ENCODE results near the gene TRIO.

Gene TRIO

GRCh38 chr5:14366763-14367162 is 223.6 kb downstream of the TRIO start:
- Histone ChIP-seq H2BK15ac (replicated peaks; ENCODE audit: low read depth) (no peak overlapping the region), H3K4me2 (ENCODE audit: low read length) (no peak overlapping the region), H3K36me3 (ENCODE audit: control insufficient read depth, insufficient read depth, low read length) (peaks cover 22% of the 10 kb centered on the region), H3K4me3 (ENCODE audit: low read length) (no peak overlapping the region), H3K9ac (ENCODE audit: low read length) (no peak overlapping the region), H3K79me1 (ENCODE audit: low read length) (peaks cover 2% of the 10 kb centered on the region), H2AK5ac (ENCODE audit: low read length) (no peak overlapping the region), H4K8ac (ENCODE audit: low read depth, low read length) (no peak overlapping the region), H3K23ac (ENCODE audit: low read length) (no peak overlapping the region), H4K5ac (ENCODE audit: low read length) (no peak overlapping the region), H3K18ac (ENCODE audit: low read length) (no peak overlapping the region), H3K4me1 (ENCODE audit: control insufficient read depth, low read depth, low read length) (no peaks in the 10 kb centered on the region), H3K27me3 (ENCODE audit: insufficient read depth, low read length, poor library complexity) (no peaks in the 10 kb centered on the region), H3K79me2 (ENCODE audit: control insufficient read depth, insufficient read depth, low read length) (no peaks in the 10 kb centered on the region), H2BK120ac (ENCODE audit: low read depth, low read length) (no peak overlapping the region), H3K27ac (ENCODE audit: low read depth, low read length) (no peak overlapping the region), H2BK5ac (ENCODE audit: low read length) (no peak overlapping the region), H3K56ac (ENCODE audit: low read length) (no peak overlapping the region), H3K4ac (ENCODE audit: low read depth, low read length) (no peak overlapping the region)
- no peak for DNase-seq
- WGBS (ENCODE audit: extremely low coverage, insufficient coverage, low lambda C conversion rate) = no CpG with 5 or more reads among the region's 10 CpGs

- H3K56ac ChIP-seq (ENCODE audit: low read length) = no peak overlapping the region
- no peak overlapping the region for H3K23ac ChIP-seq (ENCODE audit: low read length)
- DNase-seq = no peak
- H3K27ac ChIP-seq (ENCODE audit: low read depth, low read length) = no peak overlapping the region
- H3K18ac ChIP-seq (ENCODE audit: low read length) = no peak overlapping the region
- H3K4me2 ChIP-seq (ENCODE audit: low read length) = no peak overlapping the region
- no peak overlapping the region for H2AK5ac ChIP-seq (ENCODE audit: low read length)
- H4K8ac ChIP-seq (ENCODE audit: low read depth, low read length) = no peak overlapping the region
- WGBS (ENCODE audit: extremely low coverage, insufficient coverage, low lambda C conversion rate) = no CpG with 5 or more reads among the region's 3 CpGs
- H2BK5ac ChIP-seq (ENCODE audit: low read length) = no peak overlapping the region
- H3K36me3 ChIP-seq (ENCODE audit: control insufficient read depth, insufficient read depth, low read length) = peaks cover 22% of the 10 kb centered on the region
- H3K79me1 ChIP-seq (ENCODE audit: low read length) = peaks cover 2% of the 10 kb centered on the region
- no peak overlapping the region for H3K9ac ChIP-seq (ENCODE audit: low read length)
- H2BK120ac ChIP-seq (ENCODE audit: low read depth, low read length) = no peak overlapping the region
- H3K4me1 ChIP-seq (ENCODE audit: control insufficient read depth, low read depth, low read length) = no peaks in the 10 kb centered on the region
- H3K4me3 ChIP-seq (ENCODE audit: low read length) = no peak overlapping the region
- H3K79me2 ChIP-seq (ENCODE audit: control insufficient read depth, insufficient read depth, low read length) = no peaks in the 10 kb centered on the region
- H3K4ac ChIP-seq (ENCODE audit: low read depth, low read length) = no peak overlapping the region
- no peak overlapping the region for H2BK15ac ChIP-seq (replicated peaks; ENCODE audit: low read depth)
- no peaks in the 10 kb centered on the region for H3K27me3 ChIP-seq (ENCODE audit: insufficient read depth, low read length, poor library complexity)
- no peak overlapping the region for H4K5ac ChIP-seq (ENCODE audit: low read length)
Measured at GRCh38 chr5:14367364-14367763, 224.2 kb downstream of the TRIO start.

GRCh38 chr5:14369780-14370179 is 226.6 kb downstream of the TRIO start:
- no peak overlapping the region for H3K18ac ChIP-seq (ENCODE audit: low read length)
- peaks cover 2% of the 10 kb centered on the region for H3K79me1 ChIP-seq (ENCODE audit: low read length)
- H3K56ac ChIP-seq (ENCODE audit: low read length) = no peak overlapping the region
- H2BK120ac ChIP-seq (ENCODE audit: low read depth, low read length) = no peak overlapping the region
- H3K4me1 ChIP-seq (ENCODE audit: control insufficient read depth, low read depth, low read length) = peaks cover 2% of the 10 kb centered on the region
- H3K79me2 ChIP-seq (ENCODE audit: control insufficient read depth, insufficient read depth, low read length) = no peaks in the 10 kb centered on the region
- DNase-seq = no peak
- H3K4me2 ChIP-seq (ENCODE audit: low read length) = no peak overlapping the region
- no peak overlapping the region for H2AK5ac ChIP-seq (ENCODE audit: low read length)
- H4K8ac ChIP-seq (ENCODE audit: low read depth, low read length) = no peak overlapping the region
- no peaks in the 10 kb centered on the region for H3K27me3 ChIP-seq (ENCODE audit: insufficient read depth, low read length, poor library complexity)
- H3K27ac ChIP-seq (ENCODE audit: low read depth, low read length) = no peak overlapping the region
- no peak overlapping the region for H2BK5ac ChIP-seq (ENCODE audit: low read length)
- peaks cover 23% of the 10 kb centered on the region for H3K36me3 ChIP-seq (ENCODE audit: control insufficient read depth, insufficient read depth, low read length)
- no peak overlapping the region for H3K4ac ChIP-seq (ENCODE audit: low read depth, low read length)
- H4K5ac ChIP-seq (ENCODE audit: low read length) = no peak overlapping the region
- H3K4me3 ChIP-seq (ENCODE audit: low read length) = no peak overlapping the region
- no peak overlapping the region for H3K9ac ChIP-seq (ENCODE audit: low read length)
- no CpG with 5 or more reads among the region's 6 CpGs for WGBS (ENCODE audit: extremely low coverage, insufficient coverage, low lambda C conversion rate)
- H2BK15ac ChIP-seq (replicated peaks; ENCODE audit: low read depth) = no peak overlapping the region
- H3K23ac ChIP-seq (ENCODE audit: low read length) = no peak overlapping the region

GRCh38 chr5:14370386-14370785 is 227.2 kb downstream of the TRIO start:
- no peak overlapping the region for H3K23ac ChIP-seq (ENCODE audit: low read length)
- H3K4me2 ChIP-seq (ENCODE audit: low read length) = no peak overlapping the region
- H3K79me2 ChIP-seq (ENCODE audit: control insufficient read depth, insufficient read depth, low read length) = no peaks in the 10 kb centered on the region
- H2BK120ac ChIP-seq (ENCODE audit: low read depth, low read length) = no peak overlapping the region
- no peak overlapping the region for H3K27ac ChIP-seq (ENCODE audit: low read depth, low read length)
- H4K5ac ChIP-seq (ENCODE audit: low read length) = no peak overlapping the region
- no peak overlapping the region for H2BK15ac ChIP-seq (replicated peaks; ENCODE audit: low read depth)
- no peak overlapping the region for H3K9ac ChIP-seq (ENCODE audit: low read length)
- no peak overlapping the region for H3K18ac ChIP-seq (ENCODE audit: low read length)
- no peak overlapping the region for H2BK5ac ChIP-seq (ENCODE audit: low read length)
- no peak overlapping the region for H3K4ac ChIP-seq (ENCODE audit: low read depth, low read length)
- no CpG with 5 or more reads among the region's 5 CpGs for WGBS (ENCODE audit: extremely low coverage, insufficient coverage, low lambda C conversion rate)
- H3K27me3 ChIP-seq (ENCODE audit: insufficient read depth, low read length, poor library complexity) = no peaks in the 10 kb centered on the region
- no peaks in the 10 kb centered on the region for H3K79me1 ChIP-seq (ENCODE audit: low read length)
- H3K4me3 ChIP-seq (ENCODE audit: low read length) = no peak overlapping the region
- H2AK5ac ChIP-seq (ENCODE audit: low read length) = no peak overlapping the region
- H3K4me1 ChIP-seq (ENCODE audit: control insufficient read depth, low read depth, low read length) = peaks cover 2% of the 10 kb centered on the region
- H3K56ac ChIP-seq (ENCODE audit: low read length) = no peak overlapping the region
- no peak overlapping the region for H4K8ac ChIP-seq (ENCODE audit: low read depth, low read length)
- no peak for DNase-seq
- H3K36me3 ChIP-seq (ENCODE audit: control insufficient read depth, insufficient read depth, low read length) = peaks cover 18% of the 10 kb centered on the region

GRCh38 chr5:14373685-14374084 is 230.5 kb downstream of the TRIO start:
- Histone ChIP-seq H3K27me3 (ENCODE audit: insufficient read depth, low read length, poor library complexity) (no peaks in the 10 kb centered on the region), H3K36me3 (ENCODE audit: control insufficient read depth, insufficient read depth, low read length) (peaks cover 10% of the 10 kb centered on the region)
- DNase-seq = no peak

GRCh38 chr5:14374100-14374499 is 231.0 kb downstream of the TRIO start:
- Histone ChIP-seq H3K4ac (ENCODE audit: low read depth, low read length) (no peak overlapping the region), H3K23ac (ENCODE audit: low read length) (no peak overlapping the region), H3K79me1 (ENCODE audit: low read length) (no peaks in the 10 kb centered on the region), H3K36me3 (ENCODE audit: control insufficient read depth, insufficient read depth, low read length) (peaks cover 9% of the 10 kb centered on the region), H2AK5ac (ENCODE audit: low read length) (no peak overlapping the region), H3K27ac (ENCODE audit: low read depth, low read length) (no peak overlapping the region), H2BK5ac (ENCODE audit: low read length) (no peak overlapping the region), H3K27me3 (ENCODE audit: insufficient read depth, low read length, poor library complexity) (no peaks in the 10 kb centered on the region), H3K4me1 (ENCODE audit: control insufficient read depth, low read depth, low read length) (peaks cover 2% of the 10 kb centered on the region), H3K4me3 (ENCODE audit: low read length) (no peak overlapping the region), H2BK120ac (ENCODE audit: low read depth, low read length) (no peak overlapping the region), H3K79me2 (ENCODE audit: control insufficient read depth, insufficient read depth, low read length) (no peaks in the 10 kb centered on the region), H2BK15ac (replicated peaks; ENCODE audit: low read depth) (no peak overlapping the region), H4K8ac (ENCODE audit: low read depth, low read length) (no peak overlapping the region), H3K4me2 (ENCODE audit: low read length) (no peak overlapping the region), H3K56ac (ENCODE audit: low read length) (no peak overlapping the region), H3K9ac (ENCODE audit: low read length) (no peak overlapping the region), H3K18ac (ENCODE audit: low read length) (no peak overlapping the region), H4K5ac (ENCODE audit: low read length) (no peak overlapping the region)
- DNase-seq = peak; percentile 41
- no CpG with 5 or more reads among the region's 8 CpGs for WGBS (ENCODE audit: extremely low coverage, insufficient coverage, low lambda C conversion rate)

More at GRCh38 chr5:14373685-14374084, 230.5 kb downstream of the TRIO start:
- Histone ChIP-seq H3K4me3 (ENCODE audit: low read length) (no peak overlapping the region), H3K4me2 (ENCODE audit: low read length) (no peak overlapping the region), H3K23ac (ENCODE audit: low read length) (no peak overlapping the region), H4K8ac (ENCODE audit: low read depth, low read length) (no peak overlapping the region), H3K56ac (ENCODE audit: low read length) (no peak overlapping the region), H3K18ac (ENCODE audit: low read length) (no peak overlapping the region), H3K27ac (ENCODE audit: low read depth, low read length) (no peak overlapping the region), H3K4ac (ENCODE audit: low read depth, low read length) (no peak overlapping the region), H3K79me1 (ENCODE audit: low read length) (no peaks in the 10 kb centered on the region), H4K5ac (ENCODE audit: low read length) (no peak overlapping the region), H3K4me1 (ENCODE audit: control insufficient read depth, low read depth, low read length) (peaks cover 2% of the 10 kb centered on the region), H2BK120ac (ENCODE audit: low read depth, low read length) (no peak overlapping the region), H2BK5ac (ENCODE audit: low read length) (no peak overlapping the region), H3K79me2 (ENCODE audit: control insufficient read depth, insufficient read depth, low read length) (no peaks in the 10 kb centered on the region), H3K9ac (ENCODE audit: low read length) (no peak overlapping the region), H2BK15ac (replicated peaks; ENCODE audit: low read depth) (no peak overlapping the region), H2AK5ac (ENCODE audit: low read length) (no peak overlapping the region)
- WGBS (ENCODE audit: extremely low coverage, insufficient coverage, low lambda C conversion rate) = no CpG with 5 or more reads among the region's 6 CpGs
